GM18861 (cell line): ENCODE results near the gene LMLN.
"Not testable (repeated sequence)": the region's sequence is repeated elsewhere in the genome, so short reads cannot be mapped to it uniquely, and the experiment has no call there.

ENCODE experiments used
- ATAC-seq: cut with Tn5 transposase; IDR thresholded peaks from one replicate; pipeline ENCODE4 v1.9.1; 2021; ENCODE audit not compliant: unreplicated experiment

Gene LMLN, protein sequence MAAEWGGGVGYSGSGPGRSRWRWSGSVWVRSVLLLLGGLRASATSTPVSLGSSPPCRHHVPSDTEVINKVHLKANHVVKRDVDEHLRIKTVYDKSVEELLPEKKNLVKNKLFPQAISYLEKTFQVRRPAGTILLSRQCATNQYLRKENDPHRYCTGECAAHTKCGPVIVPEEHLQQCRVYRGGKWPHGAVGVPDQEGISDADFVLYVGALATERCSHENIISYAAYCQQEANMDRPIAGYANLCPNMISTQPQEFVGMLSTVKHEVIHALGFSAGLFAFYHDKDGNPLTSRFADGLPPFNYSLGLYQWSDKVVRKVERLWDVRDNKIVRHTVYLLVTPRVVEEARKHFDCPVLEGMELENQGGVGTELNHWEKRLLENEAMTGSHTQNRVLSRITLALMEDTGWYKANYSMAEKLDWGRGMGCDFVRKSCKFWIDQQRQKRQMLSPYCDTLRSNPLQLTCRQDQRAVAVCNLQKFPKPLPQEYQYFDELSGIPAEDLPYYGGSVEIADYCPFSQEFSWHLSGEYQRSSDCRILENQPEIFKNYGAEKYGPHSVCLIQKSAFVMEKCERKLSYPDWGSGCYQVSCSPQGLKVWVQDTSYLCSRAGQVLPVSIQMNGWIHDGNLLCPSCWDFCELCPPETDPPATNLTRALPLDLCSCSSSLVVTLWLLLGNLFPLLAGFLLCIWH

DNA sequence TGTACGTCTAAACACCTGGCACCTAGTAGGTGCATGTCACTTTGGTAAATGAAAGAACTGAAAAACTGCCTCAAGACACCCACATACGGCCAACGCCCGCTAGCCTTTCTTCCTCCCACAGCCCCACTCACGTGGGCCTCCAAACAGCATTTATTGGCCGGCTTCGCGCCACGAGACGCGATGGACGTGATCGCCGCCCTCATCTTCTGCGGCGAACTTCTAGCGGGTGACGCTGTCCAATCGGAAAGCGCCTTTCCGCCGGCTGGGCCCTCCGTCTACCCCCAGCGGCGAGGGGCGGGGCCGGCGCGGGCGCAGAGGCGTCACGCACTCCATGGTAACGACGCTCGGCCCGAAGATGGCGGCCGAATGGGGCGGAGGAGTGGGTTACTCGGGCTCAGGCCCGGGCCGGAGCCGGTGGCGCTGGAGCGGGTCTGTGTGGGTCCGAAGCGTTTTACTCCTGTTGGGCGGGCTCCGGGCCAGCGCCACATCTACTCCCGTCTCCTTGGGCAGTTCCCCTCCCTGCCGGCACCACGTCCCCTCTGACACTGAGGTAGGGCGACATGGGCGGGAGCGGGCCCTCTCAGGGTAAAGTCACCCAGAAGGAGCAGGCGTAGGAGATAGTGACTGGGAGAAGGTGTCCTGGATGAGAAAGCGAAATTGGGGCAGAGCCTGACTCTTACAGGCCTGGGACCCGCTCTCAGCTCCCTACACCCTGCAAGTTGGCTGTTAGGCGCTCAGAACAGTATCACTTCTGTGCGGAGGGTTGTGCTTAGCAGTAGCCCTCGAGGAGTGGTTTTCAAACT, at the start of gene LMLN:
Gene LMLN (plus strand): TSS at position 327 of the 803 bp plus-strand sequence. CDS start 29 bp downstream, at position 356.
- ATAC-seq: peak; percentile 95

DNA sequence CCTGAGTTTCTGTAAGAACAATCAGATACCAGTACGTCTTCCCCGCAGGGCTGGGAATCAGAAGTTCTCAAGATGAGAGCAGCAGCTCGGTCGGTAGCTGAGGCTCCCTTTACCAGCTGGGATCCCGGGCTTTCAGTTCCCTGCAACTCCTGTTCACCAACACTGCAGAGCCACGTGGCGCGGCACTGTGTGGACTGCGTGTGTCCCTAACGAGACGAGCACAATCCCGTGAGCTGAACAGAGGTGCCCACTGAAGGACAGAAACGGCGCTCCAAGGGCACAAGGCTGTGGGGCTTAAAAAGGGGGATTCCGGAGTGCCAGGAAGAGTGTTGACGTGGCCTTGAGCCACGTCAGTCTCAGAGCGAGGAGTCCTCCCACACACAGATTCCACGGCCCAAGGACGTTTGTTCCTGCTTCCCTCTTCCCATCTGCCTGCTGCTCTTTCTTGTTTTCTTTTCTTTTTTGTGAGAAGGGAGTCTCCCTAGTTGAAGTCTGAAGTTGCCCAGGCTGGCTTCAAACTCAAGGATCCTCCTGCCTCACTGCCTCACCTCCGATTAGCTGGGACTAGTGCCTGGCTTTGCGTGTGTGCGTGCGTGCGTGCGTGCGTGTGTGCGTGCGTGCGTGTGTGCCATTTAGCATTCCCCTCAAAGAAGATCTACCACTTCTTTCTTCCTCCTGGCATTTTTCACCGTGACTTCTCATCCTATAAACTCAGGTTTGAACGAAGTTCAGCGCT, 47.1 kb upstream of the LMLN start:
- no peak for ATAC-seq

DNA sequence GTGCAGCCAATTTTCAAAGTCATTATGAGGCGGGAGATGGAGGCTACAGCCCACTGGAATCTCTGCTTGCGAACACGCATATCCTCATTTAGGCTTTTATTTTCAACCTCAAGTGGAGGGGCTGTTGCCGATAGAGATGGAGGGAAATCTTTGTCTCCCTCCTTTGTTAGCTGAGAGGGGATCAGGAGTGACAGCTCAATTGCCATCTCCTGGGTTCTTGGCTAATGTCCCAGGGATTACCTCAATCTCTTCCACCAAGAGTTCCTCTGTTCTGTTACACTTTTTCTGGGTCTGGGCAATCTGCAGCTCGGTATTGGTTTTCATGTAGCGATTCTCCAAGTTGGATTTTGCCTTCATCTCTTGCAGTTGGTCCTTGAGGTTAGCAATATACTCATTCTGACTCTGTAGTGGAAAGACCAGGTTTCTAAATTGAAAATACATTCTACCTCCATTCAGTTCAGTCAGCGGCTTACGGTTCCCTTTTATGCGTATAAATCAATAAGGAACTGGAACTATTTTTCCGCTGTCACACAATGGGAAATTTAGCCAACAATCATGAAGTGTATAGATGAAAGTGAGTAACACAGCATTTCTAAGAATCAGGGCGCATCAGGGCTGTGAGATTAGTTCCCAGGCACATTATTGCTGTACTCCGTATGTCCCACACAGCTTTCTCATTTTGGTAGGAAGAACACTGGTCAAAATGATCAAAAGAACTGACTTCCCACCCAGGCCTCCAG, 46.2 kb upstream of the LMLN start:
- ATAC-seq: no peak

DNA sequence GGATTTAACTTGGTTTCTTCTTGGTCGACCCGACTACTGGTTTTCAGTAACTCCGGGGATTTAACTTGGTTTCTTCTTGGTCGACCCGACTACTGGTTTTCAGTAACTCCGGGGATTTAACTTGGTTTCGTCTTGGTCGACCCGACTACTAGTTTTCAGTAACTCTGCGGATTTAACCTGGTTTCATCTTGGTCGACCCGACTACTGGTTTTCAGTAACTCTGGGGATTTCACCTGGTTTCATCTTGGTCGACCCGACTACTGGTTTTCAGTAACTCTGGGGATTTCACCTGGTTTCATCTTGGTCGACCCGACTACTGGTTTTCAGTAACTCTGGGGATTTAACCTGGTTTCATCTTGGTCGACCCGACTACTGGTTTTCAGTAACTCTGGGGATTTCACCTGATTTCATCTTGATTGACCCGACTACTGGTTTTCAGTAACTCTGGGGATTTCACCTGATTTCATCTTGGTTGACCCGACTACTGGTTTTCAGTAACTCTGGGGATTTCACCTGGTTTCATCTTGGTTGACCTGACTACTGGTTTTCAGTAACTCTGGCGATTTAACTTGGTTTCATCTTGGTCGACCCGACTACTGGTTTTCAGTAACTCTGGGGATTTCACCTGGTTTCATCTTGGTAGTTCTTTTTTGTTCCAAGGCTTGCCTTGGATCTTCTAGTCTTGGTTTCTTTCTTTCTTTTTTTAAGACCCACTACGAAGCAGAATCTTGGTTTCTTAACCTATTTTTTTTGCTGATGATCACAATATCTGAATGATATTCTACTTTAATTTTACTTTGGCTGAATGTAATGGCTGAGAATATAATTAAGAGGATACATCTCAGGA, 38.4 kb upstream of the LMLN start:
- ATAC-seq: not testable (repeated sequence)

DNA sequence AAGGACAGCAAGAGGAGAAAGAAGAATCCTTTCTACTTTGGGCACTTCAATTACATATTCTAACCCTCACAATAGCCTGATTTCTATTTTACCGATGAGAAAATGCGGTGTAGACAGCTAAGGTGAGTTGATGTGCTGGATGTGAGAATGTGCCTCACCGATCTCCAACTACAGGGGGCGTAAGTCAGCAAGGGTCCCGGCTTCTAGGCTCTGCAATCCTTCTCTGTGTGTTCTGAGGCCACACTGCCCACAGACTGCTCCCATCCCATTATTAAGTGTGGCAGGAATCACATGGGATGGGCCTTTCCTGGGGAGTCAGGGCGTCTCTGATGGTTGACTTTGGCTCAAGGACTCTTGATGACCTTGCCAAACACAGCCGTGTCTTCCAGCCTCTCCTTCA, 33.6 kb upstream of the LMLN start:
- no peak for ATAC-seq

DNA sequence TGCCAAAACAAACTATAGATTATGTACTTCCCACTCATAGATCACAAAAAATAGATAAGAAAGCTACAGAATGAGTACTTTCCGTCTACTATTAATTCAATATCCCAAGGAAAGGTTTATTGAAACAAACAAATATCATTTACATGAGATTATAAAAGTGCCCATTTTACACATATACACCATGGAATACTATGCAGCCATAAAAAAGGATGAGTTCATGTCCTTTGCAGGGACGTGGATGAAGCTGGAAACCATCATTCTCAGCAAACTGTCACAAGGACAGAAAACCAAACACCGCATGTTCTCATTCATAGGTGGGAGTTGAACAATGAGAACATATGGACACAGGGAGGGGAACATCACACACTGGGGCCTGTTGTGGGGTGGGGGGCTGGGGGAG, 32.4 kb upstream of the LMLN start:
- not testable (repeated sequence) for ATAC-seq

DNA sequence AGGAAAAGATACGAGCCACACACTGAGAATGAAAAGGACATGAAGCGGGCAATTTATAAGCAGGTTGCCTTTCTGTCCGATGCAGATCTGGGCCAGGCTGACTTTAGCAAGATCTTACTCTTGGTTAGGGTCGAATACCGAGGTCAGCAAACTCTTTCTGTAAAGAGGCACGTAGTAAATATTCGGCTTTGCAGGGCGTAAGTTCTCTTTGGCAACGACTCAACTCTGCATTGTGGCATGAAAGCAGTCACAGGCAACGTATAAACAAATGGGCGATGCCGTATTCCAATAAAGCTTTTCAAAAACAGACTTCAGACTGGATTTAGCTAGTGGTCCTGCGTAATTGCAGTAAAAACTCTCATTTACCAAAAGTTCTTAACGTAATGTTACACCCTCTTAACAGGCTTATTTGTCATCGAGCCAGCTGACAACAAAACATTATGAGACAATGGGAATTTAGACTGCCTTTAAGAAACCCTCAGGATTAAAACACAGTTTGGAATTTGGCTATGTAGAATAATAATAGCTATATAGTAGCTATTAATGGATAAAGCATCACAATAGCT, 23.1 kb upstream of the LMLN start:
- ATAC-seq: no peak

DNA sequence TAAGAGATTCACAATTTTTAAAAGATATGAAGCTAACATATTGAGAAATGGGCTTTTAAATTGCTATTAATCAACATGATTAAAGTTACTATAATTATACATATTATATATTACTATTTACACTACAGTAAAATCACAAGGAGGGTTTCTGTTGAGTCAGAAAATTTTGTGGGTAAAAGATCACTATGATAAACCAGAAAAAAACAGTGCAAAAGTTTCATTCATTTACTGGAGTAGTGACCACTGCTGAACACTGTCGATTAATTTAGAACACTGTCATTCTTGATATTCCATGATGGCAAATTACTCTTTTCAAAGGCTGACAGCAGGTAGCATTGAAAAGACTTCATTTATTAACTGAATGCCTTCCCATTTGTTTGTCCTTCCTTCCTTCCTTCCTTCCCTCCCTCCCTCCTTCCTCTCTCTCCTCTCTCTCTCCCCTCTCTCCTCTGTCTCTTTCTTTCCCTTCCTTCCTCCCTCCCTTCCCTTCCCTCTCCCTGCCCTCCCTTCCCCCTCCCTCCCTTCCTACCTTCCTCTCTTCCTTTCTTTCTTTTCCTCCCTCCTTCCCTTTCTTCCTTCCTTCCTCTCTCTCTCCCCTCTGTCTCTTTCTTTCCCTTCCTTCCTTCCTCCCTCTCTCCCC, 19.2 kb upstream of the LMLN start:
- ATAC-seq: no peak

DNA sequence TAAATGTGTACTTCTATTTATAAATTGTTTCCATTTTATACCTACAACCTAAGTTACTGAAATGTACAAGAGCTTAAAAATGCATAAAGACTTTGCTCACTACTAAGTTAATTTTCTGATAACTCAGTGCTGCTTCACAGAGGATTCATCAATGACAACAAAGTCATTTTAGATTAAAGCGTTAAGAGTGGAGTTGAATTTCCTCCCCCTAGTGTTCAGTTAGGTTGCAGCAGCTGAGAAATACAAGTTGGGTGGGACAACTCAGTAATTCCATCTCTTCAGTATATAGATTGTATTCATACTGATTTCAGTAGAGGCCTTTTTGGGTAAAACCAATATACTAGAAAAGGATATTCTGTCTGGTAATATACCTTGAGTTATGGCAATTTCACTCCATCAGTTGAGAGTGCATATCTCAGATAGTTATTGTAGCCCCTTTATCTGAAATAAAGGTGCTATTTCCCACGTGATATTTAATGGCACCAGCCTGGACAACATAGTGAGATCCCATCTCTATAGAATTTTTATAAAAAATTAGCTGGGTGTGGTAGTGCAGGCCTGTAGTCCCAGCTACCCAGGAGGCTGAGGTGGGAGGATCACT, 17.0 kb upstream of the LMLN start:
- no peak for ATAC-seq

DNA sequence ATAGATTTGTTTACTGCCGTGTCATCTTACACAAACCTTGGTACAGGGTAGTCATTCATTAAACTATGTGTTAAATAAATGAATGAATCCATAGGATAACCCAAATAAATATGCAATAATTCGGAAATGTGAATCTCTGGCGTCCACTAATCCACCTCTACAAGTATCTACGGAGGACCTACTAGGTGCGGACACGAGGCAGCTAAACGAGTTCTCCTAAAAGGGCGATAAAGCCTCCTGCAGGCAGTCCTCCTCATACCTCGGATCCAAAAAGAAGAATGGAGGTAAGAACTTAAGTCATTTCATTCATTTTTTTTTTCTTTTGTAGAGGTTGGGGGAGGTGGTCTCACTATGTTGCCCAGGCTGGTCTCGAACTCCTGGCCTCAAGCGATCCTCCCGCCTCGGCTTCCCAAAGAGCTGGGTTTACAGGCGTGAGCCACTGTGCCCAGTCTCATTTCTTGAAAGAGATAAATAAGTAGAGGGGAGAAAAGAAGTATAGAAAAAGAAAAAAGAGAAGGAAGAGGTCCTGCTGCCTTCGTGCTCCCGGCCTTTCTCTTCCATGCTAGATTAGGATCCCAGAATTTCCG, 10.7 kb upstream of the LMLN start:
- no peak for ATAC-seq

DNA sequence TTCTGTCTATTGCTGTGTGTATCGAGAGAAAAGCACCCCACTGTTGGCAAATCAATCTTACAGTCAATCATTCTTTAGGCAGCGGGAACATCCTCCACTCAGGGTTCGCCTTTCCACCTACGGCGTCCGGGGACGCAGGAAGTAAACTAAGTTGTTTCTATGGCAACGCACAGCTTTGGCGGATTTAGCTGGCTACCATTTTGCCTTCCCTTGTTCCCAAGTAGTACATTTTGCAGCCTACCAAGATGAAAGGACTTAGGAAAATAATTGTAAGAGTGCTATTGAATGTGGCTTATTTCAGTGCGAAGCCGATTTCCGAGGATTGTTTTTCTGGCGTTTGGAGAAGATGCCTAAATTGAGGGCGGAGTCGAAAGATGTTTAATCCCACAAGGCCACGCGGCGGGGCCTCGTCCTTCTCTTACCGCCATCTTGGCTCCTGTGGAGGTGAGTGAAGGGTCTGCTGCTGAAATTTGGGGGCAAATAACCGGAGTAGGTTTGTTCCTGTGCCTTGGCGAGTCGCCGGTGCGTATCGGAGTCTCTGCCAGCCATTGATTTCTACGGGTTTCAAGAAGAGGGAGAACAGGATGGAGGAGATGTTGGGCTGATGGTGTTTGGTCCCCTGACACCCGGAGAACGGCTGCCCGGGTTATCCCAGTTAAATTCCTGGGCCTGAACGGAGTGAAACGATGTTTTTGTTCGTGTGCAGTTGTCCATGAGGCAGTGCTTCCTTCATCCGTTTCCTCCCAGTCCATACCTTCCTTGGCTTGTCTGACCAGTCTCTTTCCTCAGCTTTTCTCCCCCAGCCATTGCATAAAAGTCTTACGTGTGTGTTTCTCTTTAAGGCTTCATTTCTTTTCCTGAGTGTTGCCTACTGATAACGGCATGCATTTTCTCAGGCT, 10.0 kb upstream of the LMLN start, which contains the start of gene RPL35A:
Gene RPL35A (plus strand): TSS at position 413 of the 899 bp plus-strand sequence. CDS start 778 bp downstream, outside the sequence.
- ATAC-seq: peak; percentile 88

DNA sequence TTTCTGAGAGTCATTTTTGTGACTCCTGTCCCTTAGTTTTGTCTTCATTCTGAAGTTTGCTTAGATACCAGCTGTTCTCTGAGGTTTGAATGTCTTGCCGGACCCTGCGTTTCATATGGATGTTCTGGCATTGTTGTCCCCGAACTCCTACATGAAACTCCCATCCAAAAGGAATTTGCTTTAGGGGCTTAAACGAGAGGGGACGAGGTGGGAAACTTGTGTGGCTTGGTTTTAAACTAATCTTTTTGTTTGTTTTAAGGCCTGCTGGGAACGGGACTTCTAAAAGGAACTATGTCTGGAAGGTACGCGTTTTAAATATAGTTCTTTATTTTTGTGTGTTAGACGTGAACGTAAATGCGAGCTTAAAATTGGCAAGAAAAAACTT, 9.3 kb upstream of the LMLN start:
- no peak for ATAC-seq

DNA sequence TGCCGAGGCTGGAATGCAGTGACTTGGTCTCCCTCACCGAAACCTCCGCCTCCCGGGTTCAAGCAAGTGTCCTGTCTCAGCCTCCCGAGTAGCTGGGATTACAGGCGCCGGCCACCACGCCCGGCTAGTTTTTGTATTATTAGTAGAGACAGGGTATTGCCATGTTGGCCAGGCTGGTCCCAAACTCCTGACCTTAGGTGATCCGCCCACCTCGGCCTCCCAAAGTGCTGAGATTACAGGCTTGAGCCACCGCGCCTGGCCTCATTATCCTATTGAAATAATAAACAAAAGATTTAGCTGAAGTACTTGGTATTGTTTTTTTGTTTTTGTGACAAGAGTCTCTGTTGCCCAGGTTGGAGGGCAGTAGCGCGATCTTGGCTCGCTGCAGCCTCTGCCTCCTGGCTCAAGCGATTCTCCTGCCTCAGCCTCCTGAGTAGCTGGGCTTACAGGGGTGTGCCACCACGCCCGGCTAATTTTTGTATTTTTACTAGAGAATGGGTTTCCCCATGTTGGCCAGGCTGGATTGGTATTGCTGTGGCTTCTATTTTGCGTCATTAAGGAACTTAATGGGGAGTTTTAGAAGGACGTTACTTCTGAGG, 8.5 kb upstream of the LMLN start:
- no peak for ATAC-seq

DNA sequence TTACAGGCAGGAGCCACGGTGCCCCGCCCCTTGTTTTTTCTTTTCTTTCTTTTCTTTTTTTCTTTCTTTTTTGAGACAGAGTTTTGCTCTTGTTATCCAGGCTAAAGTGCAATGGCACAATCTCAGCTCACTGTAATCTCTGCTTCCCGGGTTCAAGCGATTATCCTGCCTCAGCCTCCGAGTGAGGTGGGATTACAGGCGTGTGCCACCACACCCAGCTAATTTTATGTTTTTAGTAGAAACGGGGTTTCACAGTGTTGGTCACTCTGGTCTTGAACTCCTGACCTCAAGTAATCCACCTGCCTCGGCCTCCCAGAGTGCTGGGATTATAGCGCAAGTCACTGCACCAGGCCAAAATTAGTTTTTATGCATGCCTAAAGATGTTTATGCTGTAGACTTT, 7.6 kb upstream of the LMLN start:
- ATAC-seq: no peak

DNA sequence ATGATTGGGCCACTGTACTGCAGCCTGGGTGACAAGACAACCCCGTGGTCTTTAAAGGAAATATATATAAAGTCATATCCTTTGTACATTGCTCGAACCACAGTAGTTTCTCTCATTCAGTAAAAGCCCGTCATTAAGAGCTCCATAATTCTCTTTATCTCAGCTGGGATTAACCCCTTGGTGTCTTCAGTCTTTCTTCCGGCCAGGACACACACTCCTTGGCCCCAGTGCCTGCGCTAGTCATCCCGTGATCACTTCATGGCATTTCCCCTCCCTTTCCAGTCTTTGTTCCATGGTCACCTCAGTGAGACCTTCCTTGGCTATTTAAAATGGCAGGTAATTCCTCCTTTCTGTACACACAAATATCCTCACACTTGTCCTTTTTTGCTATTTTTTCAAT, 6.7 kb upstream of the LMLN start:
- ATAC-seq: no peak

DNA sequence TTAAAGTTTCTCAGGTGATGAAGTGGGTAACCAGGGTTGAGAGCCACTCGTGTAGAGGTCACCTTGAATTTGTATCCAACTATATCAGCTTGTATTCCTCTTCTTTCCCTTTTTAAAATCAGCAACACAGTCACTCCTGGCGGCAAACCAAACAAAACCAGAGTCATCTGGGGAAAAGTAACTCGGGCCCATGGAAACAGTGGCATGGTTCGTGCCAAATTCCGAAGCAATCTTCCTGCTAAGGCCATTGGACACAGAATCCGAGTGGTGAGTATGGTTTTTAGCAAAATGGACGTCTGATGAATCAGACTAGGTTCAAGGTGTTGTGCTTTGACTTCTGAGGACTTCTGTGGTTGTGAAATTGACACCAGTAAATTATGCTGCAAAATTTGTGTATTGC, 6.1 kb upstream of the LMLN start:
- no peak for ATAC-seq
